Fibroblast of lung (primary cell): ENCODE results near the gene ELAVL1. TPM values are rescaled to one million over a fixed set of nuclear protein-coding genes. Genes with fewer than 3 reads are reported as not detected.

Experiments
- DNase-seq, 2 donors: peaks; one replicate each; pipeline versions ENCODE4 v3.0.0 to v3.0.0-alpha.2; 2010; ENCODE audit warnings: low read depth in 2 of 2
- H2AFZ ChIP-seq: 2 replicates; pipeline ENCODE4 v1.5.1; 2012; ENCODE audit warnings: low read length, control low read depth, inconsistent platforms
- H3K27ac ChIP-seq: 2 replicates; pipeline ENCODE4 v1.5.1; 2011; ENCODE audit warnings: low read length, control low read depth; ENCODE audit not compliant: insufficient read depth
- H3K27me3 ChIP-seq: 2 replicates; pipeline ENCODE4 v1.5.1; 2011; ENCODE audit warnings: mild to moderate bottlenecking, low read length; ENCODE audit not compliant: control insufficient read depth, insufficient read depth
- H3K36me3 ChIP-seq: 2 replicates; pipeline ENCODE4 v1.5.1; 2011; ENCODE audit warnings: low read length; ENCODE audit not compliant: control insufficient read depth, insufficient read depth
- H3K4me1 ChIP-seq: 2 replicates; pipeline ENCODE4 v1.5.1; 2011; ENCODE audit warnings: low read length; ENCODE audit not compliant: control insufficient read depth, insufficient read depth; ENCODE audit errors: extremely low read depth
- H3K4me2 ChIP-seq: 2 replicates; pipeline ENCODE4 v1.5.1; 2011; ENCODE audit warnings: low read length, control low read depth; ENCODE audit not compliant: insufficient read depth; ENCODE audit errors: extremely low read depth
- H3K4me3 ChIP-seq, 4 experiments: fragments of 200-600 bp in 1 of 4; sonication (generic) in 1 of 4; replicated peaks in 1 of 4; 2 replicates each; pipeline ENCODE4 v1.5.1; 2011 to 2016; ENCODE audit warnings: low read length in 4 of 4, low read depth in 3 of 4, mild to moderate bottlenecking in 3 of 4, control low read depth in 2 of 4, inconsistent platforms in 1 of 4, mixed read lengths in 1 of 4; ENCODE audit not compliant: insufficient read depth in 1 of 4; ENCODE audit errors: control extremely low read depth in 1 of 4
- H3K79me2 ChIP-seq: 2 replicates; pipeline ENCODE4 v1.5.1; 2012; ENCODE audit warnings: mild to moderate bottlenecking, low read length, inconsistent platforms; ENCODE audit not compliant: control insufficient read depth, insufficient read depth
- H3K9ac ChIP-seq: 2 replicates; pipeline ENCODE4 v1.5.1; 2011; ENCODE audit warnings: mild to moderate bottlenecking, low read length, control low read depth; ENCODE audit not compliant: insufficient read depth
- H3K9me3 ChIP-seq: 2 replicates; pipeline ENCODE4 v1.5.1; 2012; ENCODE audit warnings: low read depth, low read length; ENCODE audit not compliant: control insufficient read depth, insufficient read depth
- H4K20me1 ChIP-seq: 2 replicates; pipeline ENCODE4 v1.5.1; 2011; ENCODE audit warnings: low read length; ENCODE audit not compliant: control insufficient read depth, insufficient read depth; ENCODE audit errors: extremely low read depth
- CTCF ChIP-seq, 2 donors: IDR thresholded peaks in 1 of 2; conservative IDR thresholded peaks in 1 of 2; 1 replicate in 1 of 2; 2 replicates in 1 of 2; pipeline ENCODE4 v1.5.1; 2011 to 2012; ENCODE audit warnings: low read length in 2 of 2, control low read depth in 1 of 2, inconsistent platforms in 1 of 2, low read depth in 1 of 2, mild to moderate bottlenecking in 1 of 2
- EZH2 ChIP-seq: IDR thresholded peaks from 2 replicates; pipeline ENCODE4 v1.5.1; 2012; ENCODE audit warnings: low read length, control low read depth, mild to moderate bottlenecking; ENCODE audit errors: missing control alignments
- polyA plus RNA-seq, 2 donors: library from polyadenylated mRNA; depleted of rRNA in 1 of 2; stranded (reverse) in 1 of 2; unstranded in 1 of 2; fragments of >200 nt; gene quantifications; 2 replicates each; pipeline ENCODE4 v1.2.1, GENCODE V29; 2011 to 2012; ENCODE audit warnings: missing spikeins in 1 of 2
- total RNA-seq: library from RNA; depleted of rRNA; stranded (reverse); fragments of >200 nt; gene quantifications from 2 replicates; pipeline ENCODE4 v1.2.1, GENCODE V29; 2014

Gene ELAVL1
- total and polyA plus RNA-seq, 2 donors (not counting 1 experiment from before 2014, with no cell fraction given): 15.2 to 61.6 TPM

GRCh38 chr19:7953060-7953459 is 52.4 kb downstream of the ELAVL1 start:
- Histone ChIP-seq H3K27ac (no peak overlapping the region), H3K79me2 (no peaks in the 10 kb centered on the region), H3K4me1 (no peaks in the 10 kb centered on the region), H3K27me3 (no peaks in the 10 kb centered on the region), H3K9me3 (no peaks in the 10 kb centered on the region), H4K20me1 (no peaks in the 10 kb centered on the region), H2AFZ (no peak overlapping the region), H3K4me2 (no peak overlapping the region), H3K36me3 (no peaks in the 10 kb centered on the region), H3K4me3 (no peak overlapping the region), H3K9ac (no peak overlapping the region)
- DNase-seq: peak in 1 of 2 donors; percentile 41
- TF ChIP-seq EZH2 (no peak), CTCF (conservative IDR thresholded peaks at IDR 0.05 in 1 of 2, IDR thresholded peaks at IDR 0.05 in 1 of 2; ENCODE audit: low read depth in 1 of 2, low read length in 2 of 2) (no peak)

- peak in 1 of 2 donors; percentile 61 for DNase-seq
- no peak overlapping the region for H3K4me2 ChIP-seq
Measured at GRCh38 chr19:7947939-7948338, 57.5 kb downstream of the ELAVL1 start.

GRCh38 chr19:7944177-7944761 is 61.2 kb downstream of the ELAVL1 start:
- peaks cover 6% of the 10 kb centered on the region for H3K36me3 ChIP-seq
- H3K27ac ChIP-seq: peak overlapping the region; percentile 72
- H2AFZ ChIP-seq: peak overlapping the region; percentile 78
- no peak for TF ChIP-seq EZH2
- TF ChIP-seq CTCF (conservative IDR thresholded peaks at IDR 0.05 in 1 of 2, IDR thresholded peaks at IDR 0.05 in 1 of 2; ENCODE audit: low read depth in 1 of 2, low read length in 2 of 2): peak; percentile 77 to 78
- peak overlapping the region; percentile 54 for H3K9ac ChIP-seq
- H3K27me3 ChIP-seq: no peaks in the 10 kb centered on the region
- H4K20me1 ChIP-seq: no peaks in the 10 kb centered on the region
- H3K4me2 ChIP-seq: peak overlapping the region; percentile 95
- H3K79me2 ChIP-seq: peaks cover 13% of the 10 kb centered on the region
- peak; percentile 76 to 93 for DNase-seq
- no peaks in the 10 kb centered on the region for H3K9me3 ChIP-seq
- H3K4me1 ChIP-seq: no peaks in the 10 kb centered on the region
- H3K4me3 ChIP-seq: peak overlapping the region; percentile 52 to 97 (median 70)

More at GRCh38 chr19:7947939-7948338, 57.5 kb downstream of the ELAVL1 start:
- TF ChIP-seq CTCF (conservative IDR thresholded peaks at IDR 0.05 in 1 of 2, IDR thresholded peaks at IDR 0.05 in 1 of 2; ENCODE audit: low read depth in 1 of 2, low read length in 2 of 2) (no peak), EZH2 (no peak)
- H3K79me2 ChIP-seq: peaks cover 2% of the 10 kb centered on the region
- H4K20me1 ChIP-seq: no peaks in the 10 kb centered on the region
- H3K9me3 ChIP-seq: no peaks in the 10 kb centered on the region
- no peaks in the 10 kb centered on the region for H3K27me3 ChIP-seq
- H3K9ac ChIP-seq: no peak overlapping the region
- no peak overlapping the region for H3K4me3 ChIP-seq
- H3K36me3 ChIP-seq: no peaks in the 10 kb centered on the region
- H3K4me1 ChIP-seq: no peaks in the 10 kb centered on the region
- H2AFZ ChIP-seq: no peak overlapping the region
- no peak overlapping the region for H3K27ac ChIP-seq
